NT2/D1 (cell line): ENCODE measurements around the gene TTLL13.

Experiments used
- YY1 ChIP-seq: IDR thresholded peaks from 2 replicates; pipeline ENCODE4 v1.6.1; 2011; ENCODE audit not compliant: insufficient read length, insufficient read depth
- ZNF274 ChIP-seq: IDR thresholded peaks from 2 replicates; pipeline ENCODE4 v1.6.1; 2011; ENCODE audit warnings: mild to moderate bottlenecking, low read depth, low read length

DNA sequence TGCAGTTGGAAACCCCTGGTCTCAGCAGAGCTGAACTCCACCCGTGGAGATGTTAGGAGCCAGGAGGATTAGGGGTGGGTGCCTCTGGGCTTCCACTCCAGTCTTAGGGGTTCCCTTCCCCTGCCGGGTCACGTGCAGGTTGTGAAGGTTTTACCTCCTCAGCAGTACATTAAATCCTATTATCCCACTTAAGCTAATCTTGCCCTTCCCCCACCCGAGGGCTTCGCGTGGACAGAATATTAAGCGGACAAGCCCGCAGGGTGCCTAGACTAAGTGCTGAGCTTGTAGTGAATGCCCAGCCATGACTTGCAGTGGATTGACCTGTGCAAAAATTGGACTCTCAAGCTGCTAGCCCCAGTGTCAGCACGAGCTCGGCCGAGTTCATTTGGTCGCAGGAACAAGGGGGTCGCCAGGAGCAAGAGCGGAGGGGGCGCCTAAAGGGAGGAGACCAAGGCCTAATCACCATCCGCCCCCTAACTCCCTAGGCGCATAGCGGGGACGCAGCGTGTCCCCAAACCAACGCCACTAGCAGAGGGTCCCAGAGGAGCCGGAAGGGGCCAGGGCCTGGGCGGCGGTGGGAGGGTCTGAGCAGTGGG lies 48.7 kb upstream of the TTLL13 start:
- TF ChIP-seq ZNF274 (no peak), YY1 (no peak)
